Measurements from ENCODE around the gene ALDH8A1.

DNA sequence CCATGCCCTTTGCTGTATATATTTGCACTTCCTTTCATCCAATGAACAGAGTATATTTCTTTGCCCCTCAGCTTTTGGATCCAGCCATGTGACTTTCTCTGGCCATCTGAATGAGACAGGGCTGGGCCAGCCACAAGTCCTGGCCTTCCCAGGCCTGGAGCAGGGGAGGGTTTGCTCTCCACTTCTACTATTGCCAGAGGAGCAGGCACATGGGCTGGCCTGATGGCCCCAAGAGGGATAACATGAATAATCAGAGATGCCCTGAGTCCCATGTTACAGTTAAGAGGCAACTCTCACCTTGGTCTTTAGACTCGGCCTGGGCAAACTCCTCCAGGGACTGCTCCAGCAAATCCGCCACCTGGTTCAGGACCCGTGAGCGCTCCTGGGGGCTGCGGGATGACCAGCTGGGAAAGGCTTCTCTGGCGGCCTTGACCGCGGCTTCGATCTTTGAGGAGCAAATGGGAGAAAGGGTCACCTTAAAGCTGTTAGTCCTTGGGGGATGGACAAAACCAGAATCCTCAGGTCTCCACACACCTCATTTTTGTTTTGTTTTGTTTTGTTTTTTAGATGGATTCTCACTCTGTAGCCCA lies 6.3 kb downstream of the ALDH8A1 start:
- TF ChIP-seq, protein P1, sequence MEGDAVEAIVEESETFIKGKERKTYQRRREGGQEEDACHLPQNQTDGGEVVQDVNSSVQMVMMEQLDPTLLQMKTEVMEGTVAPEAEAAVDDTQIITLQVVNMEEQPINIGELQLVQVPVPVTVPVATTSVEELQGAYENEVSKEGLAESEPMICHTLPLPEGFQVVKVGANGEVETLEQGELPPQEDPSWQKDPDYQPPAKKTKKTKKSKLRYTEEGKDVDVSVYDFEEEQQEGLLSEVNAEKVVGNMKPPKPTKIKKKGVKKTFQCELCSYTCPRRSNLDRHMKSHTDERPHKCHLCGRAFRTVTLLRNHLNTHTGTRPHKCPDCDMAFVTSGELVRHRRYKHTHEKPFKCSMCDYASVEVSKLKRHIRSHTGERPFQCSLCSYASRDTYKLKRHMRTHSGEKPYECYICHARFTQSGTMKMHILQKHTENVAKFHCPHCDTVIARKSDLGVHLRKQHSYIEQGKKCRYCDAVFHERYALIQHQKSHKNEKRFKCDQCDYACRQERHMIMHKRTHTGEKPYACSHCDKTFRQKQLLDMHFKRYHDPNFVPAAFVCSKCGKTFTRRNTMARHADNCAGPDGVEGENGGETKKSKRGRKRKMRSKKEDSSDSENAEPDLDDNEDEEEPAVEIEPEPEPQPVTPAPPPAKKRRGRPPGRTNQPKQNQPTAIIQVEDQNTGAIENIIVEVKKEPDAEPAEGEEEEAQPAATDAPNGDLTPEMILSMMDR (IDR thresholded peaks at IDR 0.05), result no peak
- TF ChIP-seq POLR2A (IDR thresholded peaks at IDR 0.05) (no peak), EP300 (IDR thresholded peaks at IDR 0.05) (no peak), POLR2AphosphoS5 (IDR thresholded peaks at IDR 0.05) (no peak)
